Keratinocyte (primary cell): ENCODE results near the gene MFRP. TPM values are rescaled to one million over a fixed set of nuclear protein-coding genes. Genes with fewer than 3 reads are reported as not detected.

Experiments
- DNase-seq: peaks from one replicate; pipeline ENCODE4 v3.0.0-alpha.2; 2011; ENCODE audit warnings: low read depth, missing footprints, low spot score
- FAIRE-seq: peaks from 2 replicates; lab custom pipeline; 2011; peaks lifted over from hg19 to GRCh38; lab: Jason Lieb, UNC
- H2AFZ ChIP-seq: 2 replicates; pipeline ENCODE4 v1.6.0; 2012; ENCODE audit warnings: low read length, control low read depth, inconsistent platforms; ENCODE audit not compliant: control insufficient read depth
- H3K27ac ChIP-seq: 2 replicates; pipeline ENCODE4 v1.5.1; 2011; ENCODE audit warnings: low read length; ENCODE audit not compliant: control insufficient read depth, insufficient read depth
- H3K27me3 ChIP-seq: 3 replicates; pipeline ENCODE4 v1.6.0; 2011; ENCODE audit warnings: low read length; ENCODE audit not compliant: control insufficient read depth, insufficient read depth; ENCODE audit errors: extremely low read depth
- H3K36me3 ChIP-seq, 2 experiments: 2 replicates in 1 of 2; 3 replicates in 1 of 2; pipeline ENCODE4 v1.5.1; 2011; ENCODE audit warnings: low read length in 2 of 2, mild to moderate bottlenecking in 1 of 2; ENCODE audit not compliant: control insufficient read depth in 2 of 2, insufficient read depth in 2 of 2; ENCODE audit errors: extremely low read depth in 1 of 2
- H3K4me1 ChIP-seq: 3 replicates; pipeline ENCODE4 v1.5.1; 2011; ENCODE audit warnings: low read length; ENCODE audit not compliant: control insufficient read depth, insufficient read depth; ENCODE audit errors: extremely low read depth
- H3K4me2 ChIP-seq: 3 replicates; pipeline ENCODE4 v1.6.0; 2011; ENCODE audit warnings: low read depth, low read length; ENCODE audit not compliant: control insufficient read depth, insufficient read depth; ENCODE audit errors: extremely low read depth
- H3K4me3 ChIP-seq, 3 experiments: fragments of 200-600 bp in 1 of 3; sonication (generic) in 1 of 3; 2 replicates in 2 of 3; 3 replicates in 1 of 3; pipeline ENCODE4 v1.5.1; 2011 to 2016; ENCODE audit warnings: low read length in 3 of 3, mild to moderate bottlenecking in 3 of 3, control low read depth in 2 of 3, inconsistent platforms in 1 of 3, low read depth in 1 of 3, mixed read lengths in 1 of 3, mixed run types in 1 of 3, moderate library complexity in 1 of 3; ENCODE audit not compliant: control insufficient read depth in 2 of 3, insufficient read depth in 2 of 3; ENCODE audit errors: extremely low read depth in 1 of 3
- H3K79me2 ChIP-seq: 2 replicates; pipeline ENCODE4 v1.6.0; 2012; ENCODE audit warnings: low read length; ENCODE audit not compliant: control insufficient read depth, insufficient read depth
- H3K9ac ChIP-seq: 3 replicates; pipeline ENCODE4 v1.6.0; 2011; ENCODE audit warnings: low read length; ENCODE audit not compliant: control insufficient read depth, insufficient read depth; ENCODE audit errors: extremely low read depth
- H3K9me1 ChIP-seq: 3 replicates; pipeline ENCODE4 v1.6.0; 2011; ENCODE audit warnings: low read length; ENCODE audit not compliant: control insufficient read depth, insufficient read depth; ENCODE audit errors: extremely low read depth
- H3K9me3 ChIP-seq: 2 replicates; pipeline ENCODE4 v1.5.1; 2012; ENCODE audit warnings: low read depth, low read length; ENCODE audit not compliant: control insufficient read depth
- H4K20me1 ChIP-seq: 3 replicates; pipeline ENCODE4 v1.6.0; 2011; ENCODE audit warnings: low read length; ENCODE audit not compliant: control insufficient read depth, insufficient read depth; ENCODE audit errors: extremely low read depth
- EZH2 ChIP-seq: IDR thresholded peaks from one replicate; pipeline ENCODE4 v1.6.1; 2012; ENCODE audit warnings: inconsistent platforms, mild to moderate bottlenecking, low read length, moderate library complexity
- dilution Hi-C: fragments of 300-500 bp; cut with MboI; formaldehyde crosslinking; loops from one replicate; pipeline ENCODE4 v1.7.0; 2020; ENCODE audit warnings: low sequenced_read_pairs; ENCODE audit not compliant: extremely low pct_ligation_motif_present
- polyA plus RNA-seq, 5 experiments: library from polyadenylated mRNA; depleted of rRNA in 3 of 5; stranded (reverse) in 3 of 5; stranded (forward) in 1 of 5; unstranded in 1 of 5; fragments of >200 nt; gene quantifications; 1 replicate in 1 of 5; 2 replicates in 3 of 5; 3 replicates in 1 of 5; pipeline versions ENCODE4 v1.2.1 to v1.2.3, GENCODE V29; 2011 to 2012; ENCODE audit warnings: missing spikeins in 2 of 5, low read depth in 1 of 5, low replicate concordance in 1 of 5
- TF ChIP-seq, protein P1 (sequence below), 3 experiments: IDR thresholded peaks in 1 of 3; conservative IDR thresholded peaks in 1 of 3; optimal IDR thresholded peaks in 1 of 3; 2 replicates in 2 of 3; 3 replicates in 1 of 3; pipeline versions ENCODE3 to v1.5.1; 2011; ENCODE audit warnings: low read length in 3 of 3, mild to moderate bottlenecking in 3 of 3, moderate library complexity in 2 of 3, control low read depth in 1 of 3, inconsistent platforms in 1 of 3; ENCODE audit not compliant: insufficient read depth in 2 of 3; ENCODE audit errors: extremely low read depth in 1 of 3

MFRP gene
- polyA plus RNA-seq, 1 donor (not counting 4 experiments of a cell fraction or from before 2014, with no cell fraction given) = not detected

DNA sequence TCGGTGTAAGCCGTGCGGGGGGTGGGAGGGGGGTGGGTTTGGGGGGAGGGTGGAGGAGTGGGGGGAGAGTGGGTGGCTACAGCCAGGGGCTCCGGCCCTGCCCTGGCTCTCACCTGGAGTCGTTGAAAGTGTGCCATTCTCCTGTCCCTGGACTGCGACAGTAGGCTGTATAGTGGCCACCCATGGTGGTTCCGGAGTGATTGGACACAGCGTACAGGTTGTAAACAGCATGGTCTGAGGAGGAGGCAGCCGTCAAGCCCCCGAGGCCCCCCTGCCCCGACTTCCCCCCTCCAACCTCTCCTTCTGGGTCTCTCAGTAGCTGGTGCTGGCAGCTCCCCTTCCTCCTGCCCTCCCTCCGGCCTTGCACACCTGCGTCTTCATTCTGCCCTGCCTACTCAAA lies 10.6 kb upstream of the MFRP start:
- TF ChIP-seq, protein P1, sequence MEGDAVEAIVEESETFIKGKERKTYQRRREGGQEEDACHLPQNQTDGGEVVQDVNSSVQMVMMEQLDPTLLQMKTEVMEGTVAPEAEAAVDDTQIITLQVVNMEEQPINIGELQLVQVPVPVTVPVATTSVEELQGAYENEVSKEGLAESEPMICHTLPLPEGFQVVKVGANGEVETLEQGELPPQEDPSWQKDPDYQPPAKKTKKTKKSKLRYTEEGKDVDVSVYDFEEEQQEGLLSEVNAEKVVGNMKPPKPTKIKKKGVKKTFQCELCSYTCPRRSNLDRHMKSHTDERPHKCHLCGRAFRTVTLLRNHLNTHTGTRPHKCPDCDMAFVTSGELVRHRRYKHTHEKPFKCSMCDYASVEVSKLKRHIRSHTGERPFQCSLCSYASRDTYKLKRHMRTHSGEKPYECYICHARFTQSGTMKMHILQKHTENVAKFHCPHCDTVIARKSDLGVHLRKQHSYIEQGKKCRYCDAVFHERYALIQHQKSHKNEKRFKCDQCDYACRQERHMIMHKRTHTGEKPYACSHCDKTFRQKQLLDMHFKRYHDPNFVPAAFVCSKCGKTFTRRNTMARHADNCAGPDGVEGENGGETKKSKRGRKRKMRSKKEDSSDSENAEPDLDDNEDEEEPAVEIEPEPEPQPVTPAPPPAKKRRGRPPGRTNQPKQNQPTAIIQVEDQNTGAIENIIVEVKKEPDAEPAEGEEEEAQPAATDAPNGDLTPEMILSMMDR (optimal IDR thresholded peaks at IDR 0.05 in 1 of 3, IDR thresholded peaks at IDR 0.05 in 1 of 3, conservative IDR thresholded peaks at IDR 0.05 in 1 of 3; ENCODE audit: extremely low read depth in 1 of 3, insufficient read depth in 2 of 3, low read length in 3 of 3) = no peak
- TF ChIP-seq EZH2 = no peak
- Histone ChIP-seq H3K4me2 (peak overlapping the region; percentile 94), H3K27me3 (no peaks in the 10 kb centered on the region), H4K20me1 (no peaks in the 10 kb centered on the region), H3K9me3 (no peaks in the 10 kb centered on the region), H3K79me2 (no peaks in the 10 kb centered on the region), H3K9ac (no peak overlapping the region), H3K36me3 (no peaks in the 10 kb centered on the region), H3K4me1 (peaks cover 31% of the 10 kb centered on the region), H3K4me3 (no peak overlapping the region), H3K9me1 (no peaks in the 10 kb centered on the region), H3K27ac (no peak overlapping the region), H2AFZ (no peak overlapping the region)
- FAIRE-seq = no peak
- no peak for DNase-seq
- dilution Hi-C loops = no loop called here

DNA sequence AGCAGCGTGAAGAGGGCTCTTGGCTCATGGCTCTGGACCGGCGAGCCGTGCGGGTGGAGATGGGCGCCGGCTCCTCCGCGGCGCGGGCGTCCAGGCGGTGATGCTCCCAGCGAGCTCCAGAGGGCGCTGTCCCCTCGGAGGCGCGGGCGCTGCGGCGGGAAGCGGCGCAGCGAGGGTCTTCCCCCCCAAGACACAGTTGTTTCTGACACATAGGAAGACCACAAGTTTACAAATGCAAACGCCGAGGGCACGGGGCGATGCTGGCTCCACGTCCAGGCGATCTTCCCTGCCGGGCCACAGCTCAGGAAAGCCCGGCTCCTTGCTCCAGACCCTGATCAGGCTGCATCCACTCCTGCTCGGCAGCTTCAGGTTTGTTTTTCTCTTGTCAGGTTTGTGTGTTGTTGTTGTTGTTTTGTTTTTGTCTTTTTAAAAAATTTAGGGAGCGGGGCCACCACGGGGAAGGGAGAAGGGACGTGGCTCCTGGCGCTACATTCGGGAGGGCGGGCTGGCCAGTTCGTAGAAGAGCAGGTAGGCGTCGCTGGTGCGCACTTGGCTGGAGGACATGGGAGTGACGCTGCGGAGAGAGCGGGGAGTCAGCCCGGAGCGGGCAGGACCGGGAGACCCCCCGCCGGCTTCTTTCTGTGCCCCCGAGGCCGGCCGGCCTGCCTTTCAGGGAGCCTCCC lies 10.0 kb upstream of the MFRP start:
- dilution Hi-C loops = no loop called here
- no peaks in the 10 kb centered on the region for H3K79me2 ChIP-seq
- peak overlapping the region; percentile 73 for H3K9ac ChIP-seq
- H3K36me3 ChIP-seq = no peaks in the 10 kb centered on the region
- H3K4me1 ChIP-seq = peaks cover 26% of the 10 kb centered on the region
- no peaks in the 10 kb centered on the region for H3K9me3 ChIP-seq
- H4K20me1 ChIP-seq = no peaks in the 10 kb centered on the region
- no peaks in the 10 kb centered on the region for H3K27me3 ChIP-seq
- DNase-seq (no peak), FAIRE-seq (peak; percentile 48)
- peak overlapping the region; percentile 94 for H3K4me2 ChIP-seq
- H3K27ac ChIP-seq = no peak overlapping the region
- peak overlapping the region; percentile 44 to 82 (median 69) for H3K4me3 ChIP-seq
- H3K9me1 ChIP-seq = no peaks in the 10 kb centered on the region
- H2AFZ ChIP-seq = peak overlapping the region; percentile 80
- TF ChIP-seq, protein P1 (optimal IDR thresholded peaks at IDR 0.05 in 1 of 3, IDR thresholded peaks at IDR 0.05 in 1 of 3, conservative IDR thresholded peaks at IDR 0.05 in 1 of 3; ENCODE audit: extremely low read depth in 1 of 3, insufficient read depth in 2 of 3, low read length in 3 of 3) = peak; percentile 67 to 94 (median 86)
- TF ChIP-seq EZH2 = no peak
